HG02678 (cell line): ENCODE results near the gene LINGO3.
A peak's percentile ranks its signal among the peaks of the same experiment; 100 is the strongest.

ENCODE experiments used
- ATAC-seq: cut with Tn5 transposase; IDR thresholded peaks from one replicate; pipeline ENCODE4 v1.9.1; 2021; ENCODE audit warnings: mild to moderate bottlenecking, moderate library complexity; ENCODE audit not compliant: unreplicated experiment

LINGO3 gene

GRCh38 chr19:2307518-2308012 is 389 bp downstream of the LINGO3 start:
- ATAC-seq: no peak

DNA sequence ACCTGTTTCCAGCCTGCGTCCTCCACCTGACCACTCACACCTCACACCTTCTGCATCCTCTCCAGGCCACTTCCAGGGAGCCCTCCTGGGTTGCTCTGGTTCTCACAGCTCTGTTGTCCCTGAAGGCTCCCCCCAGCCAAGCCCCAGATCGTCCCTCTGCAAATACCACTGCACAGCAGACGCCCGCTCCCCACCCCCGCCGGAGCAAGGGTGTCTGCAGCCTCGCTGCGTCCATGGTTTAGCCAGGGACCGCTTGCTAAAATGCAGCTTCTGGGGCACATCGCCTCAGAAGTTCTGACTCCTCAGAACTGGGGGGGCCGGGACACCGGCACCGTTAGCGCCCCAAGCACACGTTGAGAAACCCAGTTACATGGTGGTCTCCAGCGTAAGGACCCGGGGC is 983 bp downstream of the LINGO3 start:
- ATAC-seq: no peak

DNA sequence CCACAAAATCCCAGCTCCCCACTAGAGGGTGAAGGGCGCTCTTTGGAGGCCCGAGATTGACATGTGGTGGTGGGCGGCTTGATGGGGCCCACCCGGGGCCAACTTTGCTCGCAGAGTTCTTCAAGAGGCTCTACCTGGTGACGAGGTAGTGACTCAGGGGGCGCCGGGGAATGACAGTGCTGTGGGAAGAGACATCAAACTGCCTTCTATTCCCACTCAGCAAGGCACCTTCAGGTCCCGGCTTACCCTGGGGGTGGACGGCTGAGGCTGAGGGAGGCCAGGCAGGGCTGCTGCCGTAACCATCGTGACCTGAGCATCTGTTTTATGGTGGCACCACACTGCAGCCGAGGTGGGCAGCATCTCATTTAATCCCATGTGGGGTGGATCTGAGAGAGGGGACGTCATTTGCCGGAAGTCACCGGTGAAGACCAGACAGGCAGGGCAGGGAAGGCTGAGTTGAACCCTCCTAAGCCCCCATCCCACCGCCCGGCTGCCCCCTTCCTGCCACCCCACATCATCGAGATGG is 1.6 kb downstream of the LINGO3 start:
- no peak for ATAC-seq

- no peak for ATAC-seq
These were observed 2.3 kb downstream of the LINGO3 start for GRCh38 chr19:2305452-2306280.

- ATAC-seq: no peak
These were observed 4.6 kb downstream of the LINGO3 start for GRCh38 chr19:2303211-2303798.

DNA sequence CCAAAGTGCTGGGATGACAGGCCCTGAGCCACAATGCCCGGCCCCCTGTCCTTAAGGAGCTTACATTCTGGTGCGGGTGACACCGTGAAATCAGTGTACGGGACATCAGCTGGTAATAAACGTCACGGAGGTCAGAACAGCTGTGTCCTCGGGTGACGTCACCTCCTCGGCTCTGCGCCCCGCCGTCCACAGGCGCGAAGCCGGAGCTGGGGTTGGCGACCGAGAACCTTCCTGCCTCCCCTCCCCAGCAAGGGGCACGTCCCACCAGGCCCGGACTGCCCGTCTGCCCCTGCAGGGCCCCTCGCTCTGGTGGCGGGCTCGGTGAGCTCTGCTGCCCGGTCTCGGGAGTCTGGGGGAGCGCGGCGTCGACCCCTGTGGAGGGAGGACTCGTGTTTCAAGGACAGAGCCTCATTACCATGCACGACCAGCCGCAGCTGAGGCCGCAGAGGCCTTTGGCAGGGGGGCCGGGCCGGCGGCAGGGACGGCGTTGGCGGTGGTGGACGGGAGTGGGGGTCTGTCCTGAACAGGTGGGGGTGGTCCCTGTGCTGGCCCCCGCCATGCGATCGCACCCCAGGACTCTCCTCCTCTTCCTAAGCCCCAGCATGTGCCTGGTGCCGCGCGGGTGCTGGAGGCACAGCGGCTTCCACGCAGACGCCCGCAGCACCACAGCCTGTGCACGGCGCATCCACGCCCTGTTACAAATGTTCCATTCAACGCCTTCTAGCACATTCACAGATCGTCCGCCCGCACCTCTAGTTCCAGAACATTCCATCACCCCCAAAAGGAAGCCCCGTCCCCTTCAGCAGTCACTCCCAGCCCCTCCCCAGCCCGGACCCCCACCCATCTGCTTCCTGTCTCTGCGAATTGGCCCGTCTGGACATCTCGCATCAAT is 5.4 kb downstream of the LINGO3 start:
- ATAC-seq: no peak

DNA sequence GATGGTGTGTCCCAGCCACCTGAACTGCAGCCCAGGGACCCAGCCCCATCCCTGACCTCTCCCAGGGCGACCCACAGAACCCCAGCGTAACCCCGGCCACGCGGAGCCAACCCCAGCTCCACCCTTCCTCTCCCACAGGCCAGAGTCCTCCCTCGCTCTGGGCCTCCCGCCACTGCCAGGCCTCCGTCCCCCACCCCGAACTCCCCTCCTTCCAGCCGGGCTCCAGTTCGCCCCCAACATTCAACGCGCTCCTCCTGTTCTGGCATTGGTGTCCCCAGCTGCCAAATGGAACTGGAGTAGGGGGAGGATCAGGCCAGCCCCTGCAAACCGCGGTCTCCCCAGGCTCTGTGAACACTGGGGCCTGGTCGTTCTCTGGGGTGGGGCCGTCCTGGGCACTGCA is 7.4 kb downstream of the LINGO3 start:
- ATAC-seq: no peak

- ATAC-seq: no peak
These were observed 11.8 kb downstream of the LINGO3 start for GRCh38 chr19:2296141-2296540.

DNA sequence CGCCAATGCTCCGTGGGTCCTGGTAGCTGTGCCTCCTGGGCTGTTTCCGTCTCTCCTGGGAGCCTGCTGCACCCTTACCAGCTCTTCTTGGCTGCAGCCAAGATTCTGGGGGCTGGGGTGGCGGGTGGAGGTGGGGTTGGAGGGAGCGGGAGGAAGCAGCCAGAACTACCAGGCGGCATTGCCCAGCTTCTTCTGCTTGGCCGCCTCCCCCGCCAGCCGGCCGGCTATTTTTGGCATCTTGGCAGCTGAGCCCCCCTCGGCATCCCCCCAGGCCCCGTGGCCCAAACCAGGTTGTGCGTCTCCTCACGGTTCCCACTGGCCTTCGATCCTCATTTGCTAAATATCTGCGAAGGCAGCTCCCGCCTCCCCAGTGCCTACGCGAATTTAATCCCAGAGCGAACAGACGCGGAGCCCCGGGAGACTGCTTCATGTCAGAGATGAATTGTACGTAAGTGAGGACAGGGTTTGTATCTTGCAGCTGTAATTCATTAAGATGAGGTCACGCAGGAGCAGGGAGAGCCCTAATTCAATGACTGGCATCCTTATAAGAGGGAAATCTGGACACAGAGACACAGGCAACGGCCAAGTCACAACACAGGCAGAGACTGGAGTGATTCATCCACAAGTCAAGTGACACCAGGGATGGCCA is 13.1 kb downstream of the LINGO3 start:
- no peak for ATAC-seq

GRCh38 chr19:2291185-2291751 is 16.7 kb downstream of the LINGO3 start:
- ATAC-seq: no peak

DNA sequence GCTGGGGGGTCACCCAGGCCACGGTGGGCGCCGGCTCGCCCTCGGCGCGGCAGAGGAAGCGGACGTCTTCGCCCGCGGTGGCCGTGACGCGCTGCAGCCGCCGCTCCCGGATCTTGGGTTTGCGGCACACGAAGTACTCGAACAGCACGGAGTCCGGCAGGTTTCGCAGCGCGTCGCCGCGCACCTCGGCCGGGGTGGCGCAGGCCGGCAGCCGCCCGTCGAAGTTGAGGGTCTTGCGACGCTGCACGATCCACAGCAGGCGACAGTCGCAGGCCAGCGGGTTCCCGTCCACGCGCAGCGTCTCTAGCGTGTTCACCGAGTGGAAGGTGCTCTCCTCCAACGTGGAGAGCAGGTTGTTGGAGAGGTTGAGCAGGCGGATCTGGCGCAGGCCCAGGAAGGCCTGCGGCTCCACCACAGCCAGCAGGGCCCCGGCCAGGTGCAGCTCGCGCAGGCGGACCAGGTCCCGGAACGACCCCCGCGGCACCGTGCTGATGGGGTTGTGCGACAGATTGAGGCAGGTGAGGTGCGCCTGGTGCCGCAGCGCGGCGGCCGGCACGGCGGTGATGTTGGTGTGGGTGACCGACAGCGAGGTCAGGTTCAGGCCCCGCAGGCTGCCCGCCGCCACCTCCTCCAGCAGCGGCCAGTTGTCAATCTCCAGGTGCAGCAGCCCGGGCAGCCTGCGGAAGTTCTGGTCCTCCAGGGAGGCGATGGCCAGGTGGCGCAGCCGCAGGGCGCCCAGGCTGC is 17.3 kb downstream of the LINGO3 start:
- no peak for ATAC-seq

- peak; percentile 37 for ATAC-seq
These were observed 18.1 kb downstream of the LINGO3 start for GRCh38 chr19:2289714-2290435.

DNA sequence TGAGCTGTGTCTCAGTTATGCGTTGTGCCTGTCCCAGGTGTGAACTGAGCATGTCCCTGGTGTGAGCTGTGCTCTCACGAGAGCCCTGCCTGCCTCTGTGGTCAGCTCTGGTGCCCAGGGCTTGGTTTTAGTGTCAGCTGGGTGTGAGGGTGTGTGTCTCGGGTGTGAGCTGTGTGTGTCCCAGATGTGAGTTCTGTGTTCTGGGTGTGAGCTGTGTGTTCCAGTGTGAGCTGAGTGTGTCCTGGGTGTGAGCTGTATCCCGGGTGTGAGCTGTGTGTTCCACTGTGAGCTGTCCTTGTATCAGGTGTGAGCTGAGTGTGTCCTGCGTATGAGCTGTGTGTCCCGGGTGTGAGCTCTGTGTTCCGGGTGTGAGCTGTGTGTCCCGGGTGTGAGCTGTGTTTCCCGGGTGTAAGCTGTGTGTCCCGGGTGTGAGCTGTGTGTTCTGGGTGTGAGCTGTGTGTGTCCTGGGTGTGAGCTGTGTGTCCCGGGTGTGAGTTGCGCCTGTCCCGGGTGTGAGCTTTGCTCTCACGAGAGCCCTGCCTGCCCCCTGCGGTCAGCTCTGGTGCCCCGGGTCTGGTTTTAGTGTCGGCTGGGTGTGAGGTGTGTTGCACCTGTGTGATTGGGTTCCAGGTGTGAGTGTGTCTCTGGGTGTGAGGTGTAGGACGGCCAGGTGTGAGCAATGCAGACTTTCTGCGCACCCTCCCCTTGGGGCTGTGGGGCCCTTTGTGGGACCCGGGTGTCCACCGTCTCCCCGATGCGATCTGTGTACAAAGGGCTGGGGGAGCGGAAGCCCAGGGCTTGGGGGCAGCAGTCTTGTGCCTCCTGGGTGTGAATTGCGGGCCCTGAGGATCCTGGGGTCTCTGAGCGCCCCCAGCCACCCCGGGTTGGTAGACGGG is 18.9 kb downstream of the LINGO3 start:
- ATAC-seq: no peak

DNA sequence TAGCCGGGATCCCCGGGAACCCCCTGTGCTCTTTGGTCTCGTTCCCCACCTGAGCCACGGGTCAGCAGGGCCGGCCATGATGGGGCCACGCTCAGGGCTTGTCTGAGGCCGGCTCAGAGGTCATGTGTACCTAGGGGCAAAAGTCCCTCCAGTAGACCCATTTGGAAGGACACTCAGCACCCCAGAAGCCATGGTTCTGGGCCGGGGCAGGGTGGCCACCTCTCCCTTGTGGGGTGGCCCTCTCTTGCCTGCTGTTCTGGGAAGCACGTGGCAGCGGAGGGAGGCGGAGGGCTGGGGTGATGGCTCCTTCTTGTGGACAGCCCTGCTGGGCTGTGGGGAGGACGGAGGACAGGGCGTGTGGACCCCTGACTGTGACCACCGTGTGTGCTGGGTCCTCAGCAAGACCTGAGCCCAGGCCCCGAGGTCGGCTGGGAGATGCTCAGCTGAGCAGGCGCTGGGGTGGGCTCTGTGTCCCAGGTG is 19.6 kb downstream of the LINGO3 start:
- ATAC-seq: no peak

DNA sequence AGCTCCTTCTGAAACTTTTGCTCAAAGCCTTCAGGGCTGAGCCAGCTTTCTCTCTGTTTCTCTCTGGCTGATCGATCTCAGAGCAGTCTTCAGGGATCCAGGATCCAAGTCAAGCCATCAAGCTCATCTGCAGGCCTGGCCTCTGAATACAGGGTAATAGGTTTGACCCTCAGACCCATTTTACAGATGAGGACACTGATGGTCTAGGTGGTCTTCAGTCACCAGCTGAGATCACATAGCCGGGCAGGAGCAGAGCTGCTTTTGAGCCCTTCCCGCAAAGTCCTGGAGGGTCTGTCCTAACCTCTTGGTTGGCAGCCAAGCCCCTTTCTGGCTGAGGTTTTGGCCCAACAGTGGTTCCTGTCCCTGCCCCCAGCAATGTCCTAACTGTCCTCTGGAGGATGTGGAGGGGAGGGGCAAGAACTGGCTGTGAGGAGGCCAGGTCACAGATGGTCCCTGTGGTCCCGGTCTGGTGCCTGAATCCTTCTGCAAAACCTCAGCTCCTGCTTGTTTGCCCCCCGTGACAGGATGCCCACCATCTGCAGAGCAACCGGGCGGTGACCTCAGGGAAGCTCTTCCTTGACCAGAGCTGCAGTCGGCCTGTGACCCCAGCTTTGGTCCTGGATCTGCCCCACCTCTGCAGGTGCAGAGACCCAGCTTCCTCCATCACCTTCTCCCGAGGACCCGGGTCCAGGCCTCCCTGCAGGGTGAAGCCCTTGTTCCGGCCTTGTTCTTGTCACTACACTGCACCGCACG is 20.2 kb downstream of the LINGO3 start:
- no peak for ATAC-seq

DNA sequence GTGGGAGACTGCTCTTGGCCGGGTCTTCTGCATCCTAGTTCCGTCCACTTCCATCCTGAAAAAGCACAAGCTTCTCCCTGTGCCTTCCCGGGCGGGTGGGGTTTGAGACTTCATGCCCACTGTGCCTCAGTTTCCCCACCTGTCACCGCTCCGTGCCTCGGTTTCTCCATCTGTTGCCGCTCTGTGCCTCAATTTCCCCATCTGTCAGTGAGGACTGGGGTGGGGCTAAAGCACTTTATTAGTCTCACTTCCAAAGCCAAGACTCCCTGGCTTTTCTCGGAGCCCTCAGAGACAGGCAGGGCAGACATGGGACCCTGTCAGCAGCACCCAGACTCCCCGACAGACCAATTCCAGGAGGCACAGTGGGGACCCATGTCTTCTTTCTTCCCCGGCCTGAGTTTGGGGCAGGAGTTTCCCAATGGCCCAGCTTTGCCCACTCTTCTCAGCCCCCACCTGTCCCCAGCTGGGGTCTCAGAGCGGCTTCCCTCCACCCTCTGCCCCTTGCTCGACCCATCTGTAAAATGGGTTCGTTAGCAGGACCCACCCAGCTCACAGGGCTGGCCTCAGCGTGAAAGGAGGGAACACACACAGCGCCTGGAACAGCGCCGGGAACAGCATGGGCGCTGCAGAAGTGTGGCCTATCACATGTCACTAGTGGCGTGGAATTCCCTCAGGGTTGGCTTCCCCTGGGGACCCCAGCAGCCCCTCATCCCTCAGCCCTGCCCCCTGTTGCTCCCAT is 21.4 kb downstream of the LINGO3 start:
- no peak for ATAC-seq
